ENCODE measurements around the gene CBLB.

CBLB gene

GRCh38 chr3:105688821-105689220 lies 180.0 kb downstream of the CBLB start:
- no peak for DNase-seq (ENCODE audit: low spot score)

- DNase-seq (ENCODE audit: low spot score): peak; percentile 54
Measured at GRCh38 chr3:105686278-105686897, 182.4 kb downstream of the CBLB start.

- no peak for DNase-seq (ENCODE audit: low spot score)
Measured at GRCh38 chr3:105679951-105680350, 188.9 kb downstream of the CBLB start.

GRCh38 chr3:105678017-105678416 lies 190.8 kb downstream of the CBLB start:
- DNase-seq (ENCODE audit: low spot score): no peak

- no peak for DNase-seq (ENCODE audit: low spot score)
Measured at GRCh38 chr3:105676621-105677300, 192.1 kb downstream of the CBLB start.

- DNase-seq (ENCODE audit: low spot score): no peak
Measured at GRCh38 chr3:105674437-105675065, 194.3 kb downstream of the CBLB start.

GRCh38 chr3:105672996-105673395 lies 195.8 kb downstream of the CBLB start:
- DNase-seq (ENCODE audit: low spot score): no peak

GRCh38 chr3:105662306-105662705 lies 206.5 kb downstream of the CBLB start:
- peak; percentile 22 for DNase-seq (ENCODE audit: low spot score)

GRCh38 chr3:105661461-105661860 lies 207.4 kb downstream of the CBLB start:
- DNase-seq (ENCODE audit: low spot score): no peak

- no peak for DNase-seq (ENCODE audit: low spot score)
Measured at GRCh38 chr3:105656651-105657504, 211.9 kb downstream of the CBLB start.

- DNase-seq (ENCODE audit: low spot score): no peak
Measured at GRCh38 chr3:105653868-105654267, 214.9 kb downstream of the CBLB start.

- no peak for DNase-seq (ENCODE audit: low spot score)
Measured at GRCh38 chr3:105653166-105653565, 215.6 kb downstream of the CBLB start.

GRCh38 chr3:105649480-105649879 lies 219.3 kb downstream of the CBLB start:
- DNase-seq (ENCODE audit: low spot score): no peak

GRCh38 chr3:105647047-105647446 lies 221.8 kb downstream of the CBLB start:
- peak; percentile 31 for DNase-seq (ENCODE audit: low spot score)

- no peak for DNase-seq (ENCODE audit: low spot score)
Measured at GRCh38 chr3:105639131-105639530, 229.7 kb downstream of the CBLB start.

- DNase-seq (ENCODE audit: low spot score): no peak
Measured at GRCh38 chr3:105634708-105635107, 234.1 kb downstream of the CBLB start.

GRCh38 chr3:105629718-105630117 lies 239.1 kb downstream of the CBLB start:
- DNase-seq (ENCODE audit: low spot score): no peak

GRCh38 chr3:105626739-105627138 lies 242.1 kb downstream of the CBLB start:
- no peak for DNase-seq (ENCODE audit: low spot score)

GRCh38 chr3:105622169-105622568 lies 246.6 kb downstream of the CBLB start:
- no peak for DNase-seq (ENCODE audit: low spot score)

- no peak for DNase-seq (ENCODE audit: low spot score)
Measured at GRCh38 chr3:105620236-105620635, 248.6 kb downstream of the CBLB start.

- DNase-seq (ENCODE audit: low spot score): no peak
Measured at GRCh38 chr3:105619651-105620050, 249.2 kb downstream of the CBLB start.

- no peak for DNase-seq (ENCODE audit: low spot score)
Measured at GRCh38 chr3:105618556-105618955, 250.3 kb downstream of the CBLB start.
